Hepatocyte (in vitro differentiated cells): ENCODE data around the gene ABCG2. TPM values are rescaled to one million over a fixed set of nuclear protein-coding genes. Genes with fewer than 3 reads are reported as not detected.
"Not testable (repeated sequence)": the region's sequence is repeated elsewhere in the genome, so short reads cannot be mapped to it uniquely, and the experiment has no call there.

ENCODE experiments used
- DNase-seq: peaks from one replicate; pipeline ENCODE4 v3.0.0-alpha.2; 2016; ENCODE audit warnings: low spot score
- H2AFZ ChIP-seq: fragments of 200-600 bp; sonication (generic); 2 replicates; pipeline ENCODE4 v1.6.0; 2016; ENCODE audit warnings: antibody characterized with exemption, mild to moderate bottlenecking
- H3K27ac ChIP-seq: fragments of 200-600 bp; sonication (generic); 2 replicates; pipeline ENCODE4 v1.5.1; 2016; ENCODE audit warnings: mild to moderate bottlenecking
- H3K27me3 ChIP-seq: fragments of 200-600 bp; sonication (generic); 2 replicates; pipeline ENCODE4 v1.6.1; 2016
- H3K36me3 ChIP-seq: fragments of 200-600 bp; sonication (generic); replicated peaks from 2 replicates; pipeline ENCODE4 v1.5.1; 2016; ENCODE audit warnings: low read depth; ENCODE audit not compliant: insufficient read depth
- H3K4me1 ChIP-seq: fragments of 200-600 bp; sonication (generic); 2 replicates; pipeline ENCODE4 v1.5.1; 2016; ENCODE audit warnings: mild to moderate bottlenecking, moderate library complexity; ENCODE audit not compliant: insufficient read depth
- H3K4me2 ChIP-seq: fragments of 200-600 bp; sonication (generic); 2 replicates; pipeline ENCODE4 v1.6.0; 2016
- H3K4me3 ChIP-seq: fragments of 200-600 bp; sonication (generic); 2 replicates; pipeline ENCODE4 v1.5.1; 2016; ENCODE audit warnings: mild to moderate bottlenecking
- H3K79me2 ChIP-seq: fragments of 200-600 bp; sonication (generic); 2 replicates; pipeline ENCODE4 v1.6.0; 2017; ENCODE audit warnings: mild to moderate bottlenecking
- H3K9me2 ChIP-seq: fragments of 200-600 bp; sonication (generic); replicated peaks from 2 replicates; pipeline ENCODE4 v1.6.0; 2017; ENCODE audit warnings: mild to moderate bottlenecking; ENCODE audit not compliant: insufficient read depth
- H3K9me3 ChIP-seq: fragments of 200-600 bp; sonication (generic); 2 replicates; pipeline ENCODE4 v1.5.1; 2016; ENCODE audit warnings: low read depth, mild to moderate bottlenecking
- H4K20me1 ChIP-seq: fragments of 200-600 bp; sonication (generic); 2 replicates; pipeline ENCODE4 v1.6.0; 2016; ENCODE audit warnings: mild to moderate bottlenecking; ENCODE audit not compliant: insufficient read depth, poor library complexity, severe bottlenecking
- CTCF ChIP-seq: fragments of 200-600 bp; sonication (generic); IDR thresholded peaks from 2 replicates; pipeline ENCODE4 v1.5.1; 2016; ENCODE audit warnings: antibody characterized with exemption, mild to moderate bottlenecking; ENCODE audit not compliant: poor library complexity
- EZH2 ChIP-seq: fragments of 200-600 bp; sonication (generic); IDR thresholded peaks from 2 replicates; pipeline ENCODE4 v1.6.1; 2016; ENCODE audit warnings: antibody characterized with exemption, mild to moderate bottlenecking, borderline replicate concordance
- EZH2phosphoT487 ChIP-seq: fragments of 200-600 bp; sonication (generic); IDR thresholded peaks from one replicate; pipeline ENCODE4 v1.6.1; 2018; ENCODE audit warnings: antibody characterized with exemption, mild to moderate bottlenecking, low read depth, moderate library complexity; ENCODE audit not compliant: unreplicated experiment, severe bottlenecking
- WGBS: methylation state at CpG from one replicate; pipeline ENCODE4 v1.1.6; 2016; ENCODE audit warnings: low lambda C conversion rate; ENCODE audit errors: missing lambda C conversion rate; 5-methylcytosine and 5-hydroxymethylcytosine counted together
- polyA plus RNA-seq: library from polyadenylated mRNA; unstranded; fragments of >200 nt; fragmentation: Nextera tagmentation; extraction: Ambion mirVana; gene quantifications from 2 replicates; pipeline ENCODE4 v1.2.1, GENCODE V29; 2016
- total RNA-seq: library from RNA; depleted of rRNA; stranded (reverse); fragments of >200 nt; gene quantifications from 2 replicates; pipeline ENCODE4 v1.2.3, GENCODE V29; 2014

ABCG2 gene
- total and polyA plus RNA-seq, 2 experiments from 2014 or later: 3.7 to 11.6 TPM

GRCh38 chr4:88158038-88158488, 376 bp downstream of the ABCG2 start:
- 10% methylated on average over 12 of the region's 12 CpGs for WGBS
- H3K4me1 ChIP-seq: peaks cover 8% of the 10 kb centered on the region
- H3K79me2 ChIP-seq: no peaks in the 10 kb centered on the region
- H2AFZ ChIP-seq: peak overlapping the region; percentile 71
- no peaks in the 10 kb centered on the region for H3K36me3 ChIP-seq
- H3K27me3 ChIP-seq: no peaks in the 10 kb centered on the region
- no peaks in the 10 kb centered on the region for H4K20me1 ChIP-seq
- peak overlapping the region; percentile 54 for H3K4me3 ChIP-seq
- TF ChIP-seq CTCF (no peak), EZH2phosphoT487 (no peak), EZH2 (no peak)
- no peaks in the 10 kb centered on the region for H3K9me2 ChIP-seq
- H3K4me2 ChIP-seq: peak overlapping the region; percentile 99
- no peak for DNase-seq
- no peaks in the 10 kb centered on the region for H3K9me3 ChIP-seq
- H3K27ac ChIP-seq: peak overlapping the region; percentile 15

GRCh38 chr4:88152331-88152730, 6.1 kb downstream of the ABCG2 start:
- H3K4me3 ChIP-seq, H3K27me3 ChIP-seq: not testable (repeated sequence)

GRCh38 chr4:88148560-88148959, 9.9 kb downstream of the ABCG2 start:
- Histone ChIP-seq H3K4me2 (no peak overlapping the region), H4K20me1 (no peaks in the 10 kb centered on the region), H3K4me3 (no peak overlapping the region), H3K27me3 (no peaks in the 10 kb centered on the region), H3K27ac (peak overlapping the region; percentile 59), H3K9me2 (no peaks in the 10 kb centered on the region), H3K79me2 (no peaks in the 10 kb centered on the region), H3K36me3 (no peaks in the 10 kb centered on the region), H3K9me3 (no peaks in the 10 kb centered on the region), H3K4me1 (peaks cover 27% of the 10 kb centered on the region), H2AFZ (no peak overlapping the region)
- DNase-seq: no peak
- no peak for TF ChIP-seq EZH2
- no peak for TF ChIP-seq CTCF
- no peak for TF ChIP-seq EZH2phosphoT487
- WGBS: 47% methylated on average over 2 of the region's 2 CpGs

More at GRCh38 chr4:88152331-88152730, 6.1 kb downstream of the ABCG2 start:
- H3K4me2 ChIP-seq, H3K36me3 ChIP-seq, H4K20me1 ChIP-seq, H2AFZ ChIP-seq, H3K79me2 ChIP-seq, H3K27ac ChIP-seq, DNase-seq, H3K9me2 ChIP-seq, H3K9me3 ChIP-seq: not testable (repeated sequence)
- WGBS: 92% methylated on average over 8 of the region's 8 CpGs
- peaks cover 16% of the 10 kb centered on the region for H3K4me1 ChIP-seq

- TF ChIP-seq CTCF (no peak), EZH2phosphoT487 (no peak), EZH2 (no peak)
- no peaks in the 10 kb centered on the region for H3K36me3 ChIP-seq
- H3K4me3 ChIP-seq: no peak overlapping the region
- no peaks in the 10 kb centered on the region for H3K27me3 ChIP-seq
- H3K9me3 ChIP-seq: no peaks in the 10 kb centered on the region
- H3K27ac ChIP-seq: peak overlapping the region; percentile 59
- H3K79me2 ChIP-seq: no peaks in the 10 kb centered on the region
- no peaks in the 10 kb centered on the region for H3K9me2 ChIP-seq
- H4K20me1 ChIP-seq: no peaks in the 10 kb centered on the region
- H3K4me2 ChIP-seq: peak overlapping the region; percentile 48
- H3K4me1 ChIP-seq: peaks cover 27% of the 10 kb centered on the region
- 31% methylated on average over 4 of the region's 4 CpGs for WGBS
- DNase-seq: peak; percentile 55
- H2AFZ ChIP-seq: no peak overlapping the region
Observed at GRCh38 chr4:88147799-88148217, 10.6 kb downstream of the ABCG2 start.
